IMR-90 (cell line): Measurements from ENCODE around the gene WNT7B. TPM values are rescaled to one million over a fixed set of nuclear protein-coding genes. Genes with fewer than 3 reads are reported as not detected.

Experiments
- ATAC-seq: fragments of 200-7000 bp; cut with Tn5 transposase; 2 replicates; pipeline ENCODE4 v1.9.1; 2020; ENCODE audit warnings: low read depth, mild to moderate bottlenecking, moderate library complexity
- BruUV-seq: library from RNA; stranded (reverse); fragments of 400-500 nt; replicated peaks from 2 replicates; lab custom pipeline; 2021; lab: Mats Ljungman, UMichigan
- CTCF ChIA-PET: fragments of 300-600 bp; formaldehyde crosslinking; extraction: SDS; loops from one replicate; lab custom pipeline; 2021; ENCODE audit warnings: antibody characterized with exemption; lab: Yijun Ruan, JAX
- POLR2A ChIA-PET: fragments of 300-600 bp; sonication (Branson Sonifier 250); formaldehyde crosslinking; loops from one replicate; lab custom pipeline; 2022; ENCODE audit warnings: antibody characterized with exemption; ENCODE audit not compliant: unreplicated experiment; lab: Charles Lee
- DNase-seq: peaks from one replicate; pipeline ENCODE4 v3.0.0; 2013
- H2AFZ ChIP-seq: replicated peaks from 2 replicates; pipeline ENCODE3; 2013; ENCODE audit warnings: low read length, mild to moderate bottlenecking; ENCODE audit not compliant: poor library complexity
- H2AK5ac ChIP-seq: 2 replicates; pipeline ENCODE4 v1.6.1; 2013; ENCODE audit warnings: low read depth, low read length, inconsistent platforms
- H2AK9ac ChIP-seq: replicated peaks from 2 replicates; pipeline ENCODE3; 2013; ENCODE audit warnings: mild to moderate bottlenecking, low read depth, low read length, moderate library complexity; ENCODE audit not compliant: poor library complexity
- H2BK120ac ChIP-seq: 2 replicates; pipeline ENCODE4 v1.6.1; 2013; ENCODE audit warnings: low read depth, low read length, inconsistent platforms
- H2BK15ac ChIP-seq: 3 replicates; pipeline ENCODE4 v1.6.1; 2013; ENCODE audit warnings: low read depth, low read length, inconsistent platforms
- H2BK20ac ChIP-seq: 2 replicates; pipeline ENCODE4 v1.6.1; 2013; ENCODE audit warnings: low read depth, mild to moderate bottlenecking, inconsistent platforms, low read length, moderate library complexity
- H2BK5ac ChIP-seq: 2 replicates; pipeline ENCODE4 v1.6.1; 2013; ENCODE audit warnings: mild to moderate bottlenecking, low read depth, low read length, inconsistent platforms; ENCODE audit not compliant: poor library complexity, severe bottlenecking
- H3K14ac ChIP-seq: replicated peaks from 2 replicates; pipeline ENCODE4 v1.6.1; 2013; ENCODE audit warnings: low read depth, low read length, inconsistent platforms
- H3K18ac ChIP-seq: 2 replicates; pipeline ENCODE4 v1.6.1; 2013; ENCODE audit warnings: low read depth, low read length, control low read depth
- H3K23ac ChIP-seq: 2 replicates; pipeline ENCODE4 v1.6.1; 2013; ENCODE audit warnings: low read depth, low read length, inconsistent platforms
- H3K27ac ChIP-seq: 2 replicates; pipeline ENCODE4 v1.5.1; 2013; ENCODE audit warnings: mild to moderate bottlenecking, control low read depth, low read length; ENCODE audit not compliant: insufficient read depth
- H3K27me3 ChIP-seq: 2 replicates; pipeline ENCODE4 v1.6.1; 2013; ENCODE audit warnings: low read length; ENCODE audit not compliant: control insufficient read depth, insufficient read depth
- H3K36me3 ChIP-seq: 2 replicates; pipeline ENCODE4 v1.6.1; 2013; ENCODE audit warnings: low read length, mixed read lengths; ENCODE audit not compliant: control insufficient read depth, insufficient read depth
- H3K4ac ChIP-seq: 2 replicates; pipeline ENCODE4 v1.6.1; 2013; ENCODE audit warnings: low read depth, low read length, inconsistent platforms
- H3K4me1 ChIP-seq: 2 replicates; pipeline ENCODE4 v1.6.1; 2013; ENCODE audit warnings: low read length, mixed read lengths; ENCODE audit not compliant: control insufficient read depth, insufficient read depth
- H3K4me2 ChIP-seq: 2 replicates; pipeline ENCODE4 v1.6.1; 2013; ENCODE audit warnings: low read depth, mild to moderate bottlenecking, control low read depth, low read length, moderate library complexity
- H3K4me3 ChIP-seq: 2 replicates; pipeline ENCODE4 v1.5.1; 2013; ENCODE audit warnings: low read depth, mild to moderate bottlenecking, control low read depth, low read length, moderate library complexity; ENCODE audit not compliant: insufficient read depth
- H3K56ac ChIP-seq: 2 replicates; pipeline ENCODE4 v1.6.1; 2013; ENCODE audit warnings: low read length, inconsistent platforms; ENCODE audit not compliant: insufficient read depth; ENCODE audit errors: extremely low read depth
- H3K79me1 ChIP-seq, 2 experiments: 2 replicates each; pipeline ENCODE4 v1.6.1; 2013; ENCODE audit warnings: low read length in 2 of 2, inconsistent platforms in 1 of 2, low read depth in 1 of 2
- H3K9ac ChIP-seq: 2 replicates; pipeline ENCODE4 v1.6.1; 2013; ENCODE audit warnings: low read depth, low read length, control low read depth
- H3K9me1 ChIP-seq: 2 replicates; pipeline ENCODE4 v1.6.1; 2013; ENCODE audit warnings: low read length, inconsistent platforms; ENCODE audit not compliant: insufficient read depth
- H3K9me3 ChIP-seq: 2 replicates; pipeline ENCODE4 v1.6.1; 2013; ENCODE audit warnings: low read length; ENCODE audit not compliant: control insufficient read depth, insufficient read depth
- H4K20me1 ChIP-seq: 2 replicates; pipeline ENCODE4 v1.6.1; 2013; ENCODE audit warnings: low read length, inconsistent platforms; ENCODE audit not compliant: insufficient read depth
- H4K5ac ChIP-seq: 2 replicates; pipeline ENCODE4 v1.6.1; 2013; ENCODE audit warnings: mild to moderate bottlenecking, low read depth, low read length, control low read depth
- H4K8ac ChIP-seq, 2 experiments: 2 replicates each; pipeline ENCODE4 v1.6.1; 2013; ENCODE audit warnings: low read depth in 2 of 2, low read length in 2 of 2, control low read depth in 1 of 2, inconsistent platforms in 1 of 2
- H4K91ac ChIP-seq: 2 replicates; pipeline ENCODE4 v1.6.1; 2013; ENCODE audit warnings: low read depth, low read length, inconsistent platforms; ENCODE audit not compliant: insufficient read depth
- CTCF ChIP-seq: conservative IDR thresholded peaks from 2 replicates; pipeline ENCODE4 v1.5.1; 2012; ENCODE audit warnings: mild to moderate bottlenecking, low read depth, low read length, improper control_type of control experiment
- FOS ChIP-seq: fragments of 150-350 bp; IDR thresholded peaks from 2 replicates; pipeline ENCODE4 v1.6.1; 2016; ENCODE audit warnings: low read depth, low read length
- MXI1 ChIP-seq: IDR thresholded peaks from 2 replicates; pipeline ENCODE4 v1.6.1; 2012; ENCODE audit warnings: low read depth, mild to moderate bottlenecking, low read length, moderate library complexity, borderline replicate concordance
- RFX5 ChIP-seq: IDR thresholded peaks from 2 replicates; pipeline ENCODE4 v1.8.0; 2012; ENCODE audit warnings: low read depth, mild to moderate bottlenecking, low read length, moderate library complexity
- SMC3 ChIP-seq: fragments of 150-350 bp; IDR thresholded peaks from 2 replicates; pipeline ENCODE4 v1.6.1; 2016; ENCODE audit warnings: low read depth, mild to moderate bottlenecking, antibody characterized with exemption, low read length, moderate library complexity
- WGBS, 2 experiments: methylation state at CpG; one replicate each; pipeline versions ENCODE4 v1.1.5 to v1.1.7; 2013; ENCODE audit warnings: missing lambda C conversion rate in 2 of 2; ENCODE audit not compliant: insufficient read length in 1 of 2; ENCODE audit errors: extremely low coverage in 2 of 2; 5-methylcytosine and 5-hydroxymethylcytosine counted together
- dilution Hi-C: fragments of 300-500 bp; cut with HindIII; formaldehyde crosslinking; loops from one replicate; pipeline ENCODE4 v1.14.3; 2018; ENCODE audit warnings: low sequenced_read_pairs; ENCODE audit not compliant: unreplicated experiment
- in situ Hi-C: fragments of 300-500 bp; cut with MboI; formaldehyde crosslinking; loops from 3 replicates; pipeline ENCODE4 v1.14.3; 2019; ENCODE audit warnings: low sequenced_read_pairs, inconsistent platforms, mixed read lengths
- intact Hi-C: fragments of 100-400 bp; cut with micrococcal nuclease; formaldehyde crosslinking; loops from 2 replicates; pipeline ENCODE4 v1.10.0; 2022
- polyA plus RNA-seq, 3 experiments: library from polyadenylated mRNA; depleted of rRNA; stranded (reverse); fragments of >200 nt; gene quantifications; 2 replicates each; pipeline ENCODE4 v1.2.3, GENCODE V29; 2012; ENCODE audit warnings: low replicate concordance in 1 of 3
- total RNA-seq: library from RNA; depleted of rRNA; stranded (reverse); fragments of >200 nt; gene quantifications from 2 replicates; pipeline ENCODE4 v1.2.3, GENCODE V29; 2012
- TF ChIP-seq, protein P1 (sequence below): fragments of 150-350 bp; IDR thresholded peaks from 2 replicates; pipeline ENCODE4 v1.6.1; 2017; ENCODE audit warnings: mild to moderate bottlenecking, antibody characterized with exemption, low read length, low read depth

The WNT7B gene
- total and polyA plus RNA-seq, 2 of the 4 experiments (the other 2 are of a cell fraction) = under 0.01 to 0.15 TPM

GRCh38 chr22:46019351-46019750 is 42.4 kb upstream of the WNT7B start:
- Histone ChIP-seq H4K20me1 (no peaks in the 10 kb centered on the region), H2AFZ (no peak overlapping the region), H3K79me1 (peaks cover 7 to 8% of the 10 kb centered on the region in 2 experiments; a peak in 2 of 4 replicates), H3K18ac (no peak overlapping the region), H4K91ac (no peak overlapping the region), H2BK120ac (no peak overlapping the region), H4K8ac (no peak overlapping the region), H3K23ac (no peak overlapping the region), H3K9ac (no peak overlapping the region), H3K27me3 (no peaks in the 10 kb centered on the region; the same call in 1 of the 2 replicates), H3K9me3 (no peaks in the 10 kb centered on the region), H3K14ac (no peak overlapping the region), H3K56ac (no peak overlapping the region), H3K4me3 (no peak overlapping the region), H2AK5ac (no peak overlapping the region), H3K4me1 (peaks cover 7% of the 10 kb centered on the region), H3K36me3 (no peaks in the 10 kb centered on the region), H2BK5ac (no peak overlapping the region), H3K4me2 (no peak overlapping the region), H4K5ac (no peak overlapping the region), H3K27ac (no peak overlapping the region), H3K4ac (no peak overlapping the region; the same call in 1 of the 2 replicates), H2BK15ac (no peak overlapping the region), H2AK9ac (no peak overlapping the region), H3K9me1 (no peaks in the 10 kb centered on the region; the same call in 1 of the 2 replicates), H2BK20ac (no peak overlapping the region)
- dilution Hi-C loops = no loop called here
- DNase-seq (no peak), ATAC-seq (no peak)
- WGBS, 2 experiments = no CpG with 5 or more reads among the region's 6 CpGs
- intact Hi-C loops = no loop called here
- in situ Hi-C loops = no loop called here
- ChIA-PET CTCF (interaction anchor here (0.6 kb wide), 1 partner anchor 443 kb away, joined by 4 read pairs; no protein-coding TSS in a partner anchor), POLR2A (no interaction called here)
- TF ChIP-seq RFX5 (no peak), MXI1 (no peak), CTCF (no peak), SMC3 (no peak), FOS (no peak)
- TF ChIP-seq, protein P1, sequence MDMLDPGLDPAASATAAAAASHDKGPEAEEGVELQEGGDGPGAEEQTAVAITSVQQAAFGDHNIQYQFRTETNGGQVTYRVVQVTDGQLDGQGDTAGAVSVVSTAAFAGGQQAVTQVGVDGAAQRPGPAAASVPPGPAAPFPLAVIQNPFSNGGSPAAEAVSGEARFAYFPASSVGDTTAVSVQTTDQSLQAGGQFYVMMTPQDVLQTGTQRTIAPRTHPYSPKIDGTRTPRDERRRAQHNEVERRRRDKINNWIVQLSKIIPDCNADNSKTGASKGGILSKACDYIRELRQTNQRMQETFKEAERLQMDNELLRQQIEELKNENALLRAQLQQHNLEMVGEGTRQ = no peak
- BruUV-seq = no TSS peak
